Upper lobe of left lung (tissue), 6 donors: ENCODE measurements around the gene MYH13. TPM values are rescaled to one million over a fixed set of nuclear protein-coding genes. Genes with fewer than 3 reads are reported as not detected.

Experiments
- ATAC-seq, 2 donors: fragments of 200-7000 bp; cut with Tn5 transposase; one replicate each; pipeline ENCODE4 v1.9.1; 2022; ENCODE audit warnings: mild to moderate bottlenecking in 2 of 2, moderate library complexity in 2 of 2; ENCODE audit not compliant: low FRiP score in 2 of 2
- DNase-seq, 2 donors: peaks; one replicate each; pipeline ENCODE4 v3.0.0-alpha.2; 2019 to 2020
- H3K27ac ChIP-seq, 4 donors: fragments of 200-600 bp; sonication (generic); one replicate each; pipeline ENCODE4 v1.5.1; 2016 to 2019
- H3K27me3 ChIP-seq, 4 donors: fragments of 200-600 bp; sonication (generic); one replicate each; pipeline ENCODE4 v1.5.1; 2017 to 2019
- H3K36me3 ChIP-seq, 4 donors: fragments of 200-600 bp; sonication (generic); one replicate each; pipeline ENCODE4 v1.5.1; 2016 to 2019
- H3K4me1 ChIP-seq, 4 donors: fragments of 200-600 bp; sonication (generic); one replicate each; pipeline ENCODE4 v1.5.1; 2018 to 2019
- H3K4me3 ChIP-seq, 4 donors: fragments of 200-600 bp; sonication (generic); one replicate each; pipeline ENCODE4 v1.5.1; 2017 to 2019; ENCODE audit warnings: mild to moderate bottlenecking in 2 of 4, moderate library complexity in 1 of 4
- H3K9me3 ChIP-seq, 4 donors: fragments of 200-600 bp; sonication (generic); one replicate each; pipeline ENCODE4 v1.5.1; 2018 to 2019
- EP300 ChIP-seq, 4 donors: sonication (generic); formaldehyde crosslinking; IDR thresholded peaks; one replicate each; pipeline ENCODE4 v1.5.1; 2017; ENCODE audit warnings: antibody characterized with exemption in 4 of 4, control low read depth in 2 of 4
- POLR2A ChIP-seq, 4 donors: fragments of 450-650 bp; IDR thresholded peaks; one replicate each; pipeline ENCODE4 v1.5.1; 2016 to 2017; ENCODE audit warnings: antibody characterized with exemption in 4 of 4, mild to moderate bottlenecking in 2 of 4
- POLR2AphosphoS5 ChIP-seq, 2 donors: sonication (generic); formaldehyde crosslinking; IDR thresholded peaks; one replicate each; pipeline ENCODE4 v1.5.1; 2017; ENCODE audit warnings: antibody characterized with exemption in 2 of 2
- WGBS, 2 donors: methylation state at CpG; one replicate each; pipeline ENCODE4 v1.1.5; 2017 to 2018; 5-methylcytosine and 5-hydroxymethylcytosine counted together
- total RNA-seq, 6 donors: library from RNA; depleted of rRNA in 4 of 6; stranded (reverse); fragments of >200 nt in 4 of 6; gene quantifications; one replicate each; pipeline versions ENCODE4 v1.1.0 to v1.2.1, GENCODE V29; 2016 to 2021
- TF ChIP-seq, protein P1 (sequence below), 6 experiments: fragments of 450-650 bp in 4 of 6; fragments of 200-600 bp in 2 of 6; sonication (generic) in 2 of 6; IDR thresholded peaks; one replicate each; pipeline ENCODE4 v1.5.1; 2016 to 2019; ENCODE audit warnings: antibody characterized with exemption in 6 of 6
- donor health status: DM: no; HTN: no; CAD: no; lungs with moderate emphysema.
- donor health status: DM: no; HTN: yes; CAD: no; lungs with severe emphysema.

The MYH13 gene
- total RNA-seq, 6 donors from 2014 or later = 0.09 to 1.0 TPM; not detected in 4

DNA sequence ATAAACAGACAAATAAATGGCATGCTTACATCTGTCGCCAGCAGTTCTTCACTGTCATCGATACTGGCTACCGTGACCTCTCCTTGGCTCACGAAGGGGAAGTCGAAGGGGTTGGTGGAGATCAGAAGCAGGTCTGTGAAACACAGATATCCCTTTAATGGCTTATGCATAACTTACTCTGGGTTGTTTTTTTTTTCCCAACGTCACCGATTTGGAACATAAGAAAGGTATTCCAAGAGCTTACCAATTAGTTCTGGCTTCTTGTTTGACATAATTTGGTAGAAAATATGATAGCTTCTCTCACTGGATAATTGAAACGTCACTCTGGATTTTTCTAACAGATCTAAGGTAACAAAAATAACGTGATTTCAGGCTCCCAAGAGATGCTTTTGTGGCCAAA lies 18.2 kb downstream of the MYH13 start:
- Histone ChIP-seq H3K27me3 (no peaks in the 10 kb centered on the region), H3K9me3 (no peaks in the 10 kb centered on the region), H3K27ac (no peak overlapping the region), H3K4me1 (no peaks in the 10 kb centered on the region), H3K36me3 (no peaks in the 10 kb centered on the region), H3K4me3 (no peak overlapping the region)
- ATAC-seq (no peak), DNase-seq (no peak)
- TF ChIP-seq, protein P1, sequence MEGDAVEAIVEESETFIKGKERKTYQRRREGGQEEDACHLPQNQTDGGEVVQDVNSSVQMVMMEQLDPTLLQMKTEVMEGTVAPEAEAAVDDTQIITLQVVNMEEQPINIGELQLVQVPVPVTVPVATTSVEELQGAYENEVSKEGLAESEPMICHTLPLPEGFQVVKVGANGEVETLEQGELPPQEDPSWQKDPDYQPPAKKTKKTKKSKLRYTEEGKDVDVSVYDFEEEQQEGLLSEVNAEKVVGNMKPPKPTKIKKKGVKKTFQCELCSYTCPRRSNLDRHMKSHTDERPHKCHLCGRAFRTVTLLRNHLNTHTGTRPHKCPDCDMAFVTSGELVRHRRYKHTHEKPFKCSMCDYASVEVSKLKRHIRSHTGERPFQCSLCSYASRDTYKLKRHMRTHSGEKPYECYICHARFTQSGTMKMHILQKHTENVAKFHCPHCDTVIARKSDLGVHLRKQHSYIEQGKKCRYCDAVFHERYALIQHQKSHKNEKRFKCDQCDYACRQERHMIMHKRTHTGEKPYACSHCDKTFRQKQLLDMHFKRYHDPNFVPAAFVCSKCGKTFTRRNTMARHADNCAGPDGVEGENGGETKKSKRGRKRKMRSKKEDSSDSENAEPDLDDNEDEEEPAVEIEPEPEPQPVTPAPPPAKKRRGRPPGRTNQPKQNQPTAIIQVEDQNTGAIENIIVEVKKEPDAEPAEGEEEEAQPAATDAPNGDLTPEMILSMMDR (IDR thresholded peaks at IDR 0.05) = no peak
- TF ChIP-seq POLR2A (IDR thresholded peaks at IDR 0.05) = no peak
- WGBS, 2 donors = 73% methylated on average over 9 of the region's 9 CpGs

DNA sequence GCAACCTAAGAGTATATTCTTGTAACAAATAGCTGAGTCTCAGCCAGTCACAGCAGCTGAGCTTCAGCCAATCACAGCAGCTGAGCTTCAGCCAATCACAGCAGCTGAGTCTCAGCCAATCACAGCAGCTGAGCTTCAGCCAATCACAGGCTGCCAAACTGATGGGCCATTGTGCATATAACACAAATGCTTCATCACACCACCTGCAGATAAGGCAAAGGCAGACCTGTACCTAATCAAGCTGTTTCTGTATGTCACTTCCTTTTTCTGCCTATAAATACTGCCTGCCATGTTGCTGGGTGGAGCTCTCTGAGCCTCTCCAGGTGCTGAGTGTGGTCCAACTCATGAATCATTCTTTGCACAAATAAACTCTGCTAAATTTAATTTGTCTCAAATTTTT lies 19.9 kb downstream of the MYH13 start:
- H3K27ac ChIP-seq = no peak overlapping the region
- DNase-seq (no peak), ATAC-seq (no peak)
- H3K9me3 ChIP-seq = no peaks in the 10 kb centered on the region
- no peak for TF ChIP-seq POLR2AphosphoS5 (IDR thresholded peaks at IDR 0.05)
- TF ChIP-seq EP300 (IDR thresholded peaks at IDR 0.05) = no peak
- TF ChIP-seq, protein P1 (IDR thresholded peaks at IDR 0.05) = no peak
- TF ChIP-seq POLR2A (IDR thresholded peaks at IDR 0.05) = no peak
- no peaks in the 10 kb centered on the region for H3K4me1 ChIP-seq
- no peak overlapping the region for H3K4me3 ChIP-seq
- H3K27me3 ChIP-seq = no peaks in the 10 kb centered on the region
- H3K36me3 ChIP-seq = no peaks in the 10 kb centered on the region

DNA sequence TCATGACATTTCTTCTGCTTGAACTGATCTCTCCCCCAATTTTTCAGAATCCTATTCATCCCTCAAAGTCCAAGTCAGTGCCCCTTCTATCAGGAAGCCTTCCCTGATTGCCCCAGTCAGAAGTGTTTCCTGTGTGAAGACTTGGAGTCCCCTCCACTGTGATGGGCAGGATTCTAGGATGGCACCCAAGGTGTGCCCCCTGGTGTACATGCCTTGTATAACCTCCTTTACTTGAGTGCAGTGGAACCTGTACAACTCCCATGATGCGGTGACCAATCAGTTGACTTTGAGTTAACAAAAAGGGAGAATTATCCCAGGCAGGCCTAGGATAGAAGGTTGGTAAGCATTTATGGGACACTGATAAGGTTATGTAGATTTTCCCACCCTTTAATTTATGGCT lies 23.4 kb downstream of the MYH13 start:
- no peak overlapping the region for H3K27ac ChIP-seq
- ATAC-seq = no peak
- no peak for DNase-seq

DNA sequence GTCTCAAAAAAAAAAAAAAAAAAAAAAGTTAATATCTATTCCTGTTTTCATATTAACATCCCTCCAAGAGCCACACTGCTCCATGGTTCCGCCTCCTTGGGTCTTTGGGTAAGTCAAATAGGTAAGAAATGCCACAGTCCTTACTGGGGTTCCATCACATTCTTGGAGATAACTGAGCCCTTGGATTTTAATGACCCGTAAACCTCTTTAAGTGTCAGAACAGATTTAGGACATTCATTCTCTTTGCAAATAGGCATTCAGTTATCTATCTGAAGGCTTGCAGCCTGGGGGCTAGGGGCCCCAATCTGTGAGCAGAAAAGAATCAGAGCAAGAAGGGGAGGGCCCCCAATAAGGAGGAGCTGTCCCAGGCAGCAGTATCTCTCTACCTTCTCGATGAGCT lies 28.0 kb downstream of the MYH13 start:
- no peak overlapping the region for H3K27ac ChIP-seq
- WGBS, 2 donors = 86 to 96% methylated on average over 3 of the region's 3 CpGs
- TF ChIP-seq EP300 (IDR thresholded peaks at IDR 0.05) (no peak), POLR2AphosphoS5 (IDR thresholded peaks at IDR 0.05) (no peak), POLR2A (IDR thresholded peaks at IDR 0.05) (no peak)
- TF ChIP-seq, protein P1 (IDR thresholded peaks at IDR 0.05) = no peak
- H3K4me1 ChIP-seq = no peaks in the 10 kb centered on the region
- no peaks in the 10 kb centered on the region for H3K36me3 ChIP-seq
- no peaks in the 10 kb centered on the region for H3K27me3 ChIP-seq
- ATAC-seq (no peak), DNase-seq (no peak)
- no peak overlapping the region for H3K4me3 ChIP-seq
- H3K9me3 ChIP-seq = no peaks in the 10 kb centered on the region

More for the DNA sequence above, 23.4 kb downstream of the MYH13 start:
- Histone ChIP-seq H3K9me3 (no peaks in the 10 kb centered on the region), H3K36me3 (no peaks in the 10 kb centered on the region), H3K4me1 (no peaks in the 10 kb centered on the region), H3K4me3 (no peak overlapping the region), H3K27me3 (no peaks in the 10 kb centered on the region)
- WGBS, 2 donors = 86 to 100% methylated on average over 1 of the region's 1 CpG
- TF ChIP-seq POLR2A (IDR thresholded peaks at IDR 0.05) = no peak
- TF ChIP-seq, protein P1 (IDR thresholded peaks at IDR 0.05) = no peak

DNA sequence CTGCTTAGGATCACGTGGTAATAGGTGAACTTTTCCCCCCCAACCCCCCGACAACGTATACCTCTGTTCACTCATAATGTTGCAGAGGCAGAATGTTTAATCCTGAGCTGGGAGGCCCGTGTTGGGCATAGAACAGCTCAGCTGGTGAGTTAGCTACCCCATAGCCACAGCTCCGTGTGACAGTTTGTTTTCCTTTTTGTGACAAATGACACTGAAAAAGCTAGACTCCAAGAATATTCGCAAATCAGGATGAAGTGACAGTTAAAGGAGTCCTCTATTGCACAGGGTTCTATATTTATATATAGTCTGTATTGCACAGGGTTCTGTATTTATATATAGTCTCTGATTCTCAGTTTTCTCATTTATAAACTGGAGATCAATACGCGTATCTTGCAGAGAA lies 33.8 kb downstream of the MYH13 start:
- Histone ChIP-seq H3K36me3 (no peaks in the 10 kb centered on the region), H3K27me3 (no peaks in the 10 kb centered on the region), H3K27ac (no peak overlapping the region), H3K4me3 (no peak overlapping the region), H3K4me1 (no peaks in the 10 kb centered on the region), H3K9me3 (no peaks in the 10 kb centered on the region)
- DNase-seq = no peak
- TF ChIP-seq POLR2AphosphoS5 (IDR thresholded peaks at IDR 0.05) = no peak
- TF ChIP-seq, protein P1 (IDR thresholded peaks at IDR 0.05) = no peak
- TF ChIP-seq POLR2A (IDR thresholded peaks at IDR 0.05) = no peak
- TF ChIP-seq EP300 (IDR thresholded peaks at IDR 0.05) = no peak
- 60 to 61% methylated on average over 8 of the region's 8 CpGs for WGBS, 2 donors
- no peak for ATAC-seq
